ENCODE data around the gene GPR26.
A peak's percentile ranks its signal among the peaks of the same experiment; 100 is the strongest.

Gene GPR26

DNA sequence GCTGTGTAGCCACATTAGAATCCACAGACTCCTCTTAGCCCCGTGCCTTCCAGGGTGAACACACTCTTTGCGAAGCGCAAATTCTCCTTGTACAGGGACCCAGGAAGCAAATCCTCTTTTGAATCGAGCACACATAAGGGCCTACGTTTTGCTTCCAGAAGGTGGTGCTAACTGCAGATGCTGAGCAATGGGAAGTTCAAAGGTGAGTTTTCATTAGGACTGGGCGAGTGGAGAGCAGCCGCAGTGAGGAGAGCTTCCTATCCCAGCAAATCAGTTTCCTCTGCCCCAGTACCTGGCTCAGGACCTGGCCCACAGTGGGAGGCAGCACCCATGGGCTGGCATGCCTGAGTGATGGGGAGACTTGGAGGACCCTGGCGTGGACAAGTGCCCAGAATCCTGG is 23.5 kb upstream of the GPR26 start:
- TF ChIP-seq SPI1 (IDR thresholded peaks at IDR 0.05; ENCODE audit: low read depth, low read length) (no peak), TAF1 (IDR thresholded peaks at IDR 0.05; ENCODE audit: low read depth, low read length) (no peak), POLR2A (IDR thresholded peaks at IDR 0.05; ENCODE audit: low read depth, low read length) (no peak), POU2F2 (IDR thresholded peaks at IDR 0.05; ENCODE audit: low read depth, low read length) (no peak), PAX5 (IDR thresholded peaks at IDR 0.05; ENCODE audit: insufficient read depth, low read length, severe bottlenecking) (no peak), POLR2AphosphoS5 (IDR thresholded peaks at IDR 0.05; ENCODE audit: low read depth, low read length) (no peak)
- no peak for DNase-seq (ENCODE audit: insufficient read length, low spot score)
- no peak for FAIRE-seq

- FAIRE-seq (no peak), DNase-seq (ENCODE audit: insufficient read length, low spot score) (no peak)
- TF ChIP-seq TAF1 (IDR thresholded peaks at IDR 0.05; ENCODE audit: low read depth, low read length), result no peak
- TF ChIP-seq POLR2AphosphoS5 (IDR thresholded peaks at IDR 0.05; ENCODE audit: low read depth, low read length), result no peak
- no peak for TF ChIP-seq POU2F2 (IDR thresholded peaks at IDR 0.05; ENCODE audit: low read depth, low read length)
- no peak for TF ChIP-seq PAX5 (IDR thresholded peaks at IDR 0.05; ENCODE audit: insufficient read depth, low read length, severe bottlenecking)
- no peak for TF ChIP-seq POLR2A (IDR thresholded peaks at IDR 0.05; ENCODE audit: low read depth, low read length)
- TF ChIP-seq SPI1 (IDR thresholded peaks at IDR 0.05; ENCODE audit: low read depth, low read length), result no peak
These were observed 22.8 kb upstream of the GPR26 start for GRCh38 chr10:123643315-123643714.

GRCh38 chr10:123645016-123645415 is 21.1 kb upstream of the GPR26 start:
- FAIRE-seq (peak; percentile 47), DNase-seq (ENCODE audit: insufficient read length, low spot score) (no peak)
- TF ChIP-seq POLR2AphosphoS5 (IDR thresholded peaks at IDR 0.05; ENCODE audit: low read depth, low read length) (no peak), POU2F2 (IDR thresholded peaks at IDR 0.05; ENCODE audit: low read depth, low read length) (no peak), PAX5 (IDR thresholded peaks at IDR 0.05; ENCODE audit: insufficient read depth, low read length, severe bottlenecking) (no peak), SPI1 (IDR thresholded peaks at IDR 0.05; ENCODE audit: low read depth, low read length) (no peak), TAF1 (IDR thresholded peaks at IDR 0.05; ENCODE audit: low read depth, low read length) (no peak), POLR2A (IDR thresholded peaks at IDR 0.05; ENCODE audit: low read depth, low read length) (no peak)

- DNase-seq (ENCODE audit: insufficient read length, low spot score) (no peak), FAIRE-seq (no peak)
- TF ChIP-seq POLR2AphosphoS5 (IDR thresholded peaks at IDR 0.05; ENCODE audit: low read depth, low read length) (no peak), TAF1 (IDR thresholded peaks at IDR 0.05; ENCODE audit: low read depth, low read length) (no peak), POLR2A (IDR thresholded peaks at IDR 0.05; ENCODE audit: low read depth, low read length) (no peak), PAX5 (IDR thresholded peaks at IDR 0.05; ENCODE audit: insufficient read depth, low read length, severe bottlenecking) (no peak), SPI1 (IDR thresholded peaks at IDR 0.05; ENCODE audit: low read depth, low read length) (no peak), POU2F2 (IDR thresholded peaks at IDR 0.05; ENCODE audit: low read depth, low read length) (no peak)
These were observed 20.5 kb upstream of the GPR26 start for GRCh38 chr10:123645615-123646014.

DNA sequence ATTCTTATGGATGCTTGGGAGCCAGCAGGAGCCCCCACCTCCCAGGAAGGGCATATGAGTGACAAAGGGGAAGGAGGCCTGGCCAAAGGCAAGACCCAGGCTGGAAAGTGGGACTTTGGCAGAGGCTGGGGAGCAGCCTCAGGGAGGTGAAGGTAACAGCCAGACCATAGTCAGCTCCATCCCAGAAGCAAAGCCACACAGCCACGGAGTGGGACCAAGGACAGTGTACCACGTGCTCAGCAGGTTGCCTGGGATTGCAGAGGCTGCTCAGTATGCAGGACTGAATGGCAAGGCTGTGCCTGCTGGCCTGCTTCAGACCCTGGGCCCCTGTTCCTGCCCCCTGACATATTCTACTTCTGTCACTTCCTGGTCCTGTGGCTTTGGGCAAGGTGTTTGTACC is 17.6 kb upstream of the GPR26 start:
- no peak for FAIRE-seq
- DNase-seq (ENCODE audit: insufficient read length, low spot score), result no peak
- TF ChIP-seq POU2F2 (IDR thresholded peaks at IDR 0.05; ENCODE audit: low read depth, low read length) (no peak), PAX5 (IDR thresholded peaks at IDR 0.05; ENCODE audit: insufficient read depth, low read length, severe bottlenecking) (no peak), POLR2AphosphoS5 (IDR thresholded peaks at IDR 0.05; ENCODE audit: low read depth, low read length) (no peak), TAF1 (IDR thresholded peaks at IDR 0.05; ENCODE audit: low read depth, low read length) (no peak), POLR2A (IDR thresholded peaks at IDR 0.05; ENCODE audit: low read depth, low read length) (no peak), SPI1 (IDR thresholded peaks at IDR 0.05; ENCODE audit: low read depth, low read length) (no peak)

- TF ChIP-seq POLR2A (IDR thresholded peaks at IDR 0.05; ENCODE audit: low read depth, low read length), result no peak
- no peak for TF ChIP-seq POLR2AphosphoS5 (IDR thresholded peaks at IDR 0.05; ENCODE audit: low read depth, low read length)
- FAIRE-seq, result no peak
- no peak for DNase-seq (ENCODE audit: insufficient read length, low spot score)
These were observed 16.5 kb upstream of the GPR26 start for GRCh38 chr10:123649676-123650075.

DNA sequence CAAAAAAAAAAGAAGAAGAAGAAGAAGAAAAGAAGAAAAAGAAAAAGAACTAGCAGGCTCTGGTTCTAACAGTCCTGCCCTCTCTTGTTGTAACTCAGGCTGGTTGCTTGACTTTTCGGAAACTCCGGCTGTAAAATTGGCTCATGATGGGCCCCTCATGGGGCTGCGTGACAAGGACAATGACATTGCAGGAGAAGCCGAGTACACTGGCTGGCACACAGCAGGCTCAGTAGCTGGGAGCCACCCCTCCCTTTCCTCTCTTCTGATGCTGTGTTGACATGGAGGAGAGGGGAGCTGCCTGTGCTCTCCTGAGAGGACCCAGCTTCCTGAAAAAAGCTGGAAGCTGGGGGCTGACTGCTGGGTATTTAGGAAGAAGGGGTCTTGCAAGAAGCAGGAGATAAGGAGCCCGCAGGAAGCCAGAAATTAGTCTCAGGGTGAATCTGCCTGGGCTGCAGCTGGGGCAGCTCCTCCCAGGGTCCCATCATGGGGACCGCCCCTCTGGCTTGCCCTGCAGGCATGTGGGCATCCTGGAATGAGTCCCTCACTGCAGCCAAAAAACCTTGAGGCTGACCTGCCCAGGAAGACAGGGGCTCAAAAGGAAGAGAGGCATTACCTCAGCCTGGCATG is 14.6 kb upstream of the GPR26 start:
- DNase-seq (ENCODE audit: insufficient read length, low spot score), result no peak
- TF ChIP-seq PAX5 (IDR thresholded peaks at IDR 0.05; ENCODE audit: insufficient read depth, low read length, severe bottlenecking) (no peak), POLR2AphosphoS5 (IDR thresholded peaks at IDR 0.05; ENCODE audit: low read depth, low read length) (no peak), POU2F2 (IDR thresholded peaks at IDR 0.05; ENCODE audit: low read depth, low read length) (no peak), TAF1 (IDR thresholded peaks at IDR 0.05; ENCODE audit: low read depth, low read length) (no peak), POLR2A (IDR thresholded peaks at IDR 0.05; ENCODE audit: low read depth, low read length) (no peak), SPI1 (IDR thresholded peaks at IDR 0.05; ENCODE audit: low read depth, low read length) (no peak)
- FAIRE-seq, result no peak

DNA sequence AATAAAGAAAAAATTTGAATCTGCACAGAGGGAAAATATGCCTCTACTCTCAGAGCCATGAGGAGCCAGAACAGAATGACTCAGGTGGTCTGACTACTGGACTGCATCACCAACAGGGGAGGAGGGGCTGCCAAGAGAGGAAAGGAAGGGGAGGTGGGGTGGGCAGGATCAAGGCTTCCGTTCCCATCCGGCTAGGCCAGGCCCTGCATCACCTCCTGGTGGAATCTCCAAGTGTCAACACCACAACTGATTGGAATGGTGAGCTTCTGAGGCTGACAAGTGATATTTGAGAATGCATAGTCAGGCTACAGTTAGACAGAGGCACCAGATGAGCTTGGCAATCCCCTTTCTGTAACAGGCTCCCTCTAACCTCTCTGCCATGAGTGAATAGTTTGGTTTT is 10.4 kb upstream of the GPR26 start:
- no peak for TF ChIP-seq SPI1 (IDR thresholded peaks at IDR 0.05; ENCODE audit: low read depth, low read length)
- TF ChIP-seq POLR2A (IDR thresholded peaks at IDR 0.05; ENCODE audit: low read depth, low read length), result no peak
- no peak for TF ChIP-seq TAF1 (IDR thresholded peaks at IDR 0.05; ENCODE audit: low read depth, low read length)
- TF ChIP-seq POLR2AphosphoS5 (IDR thresholded peaks at IDR 0.05; ENCODE audit: low read depth, low read length), result no peak
- TF ChIP-seq PAX5 (IDR thresholded peaks at IDR 0.05; ENCODE audit: insufficient read depth, low read length, severe bottlenecking), result no peak
- no peak for TF ChIP-seq POU2F2 (IDR thresholded peaks at IDR 0.05; ENCODE audit: low read depth, low read length)
- DNase-seq (ENCODE audit: insufficient read length, low spot score) (no peak), FAIRE-seq (no peak)

DNA sequence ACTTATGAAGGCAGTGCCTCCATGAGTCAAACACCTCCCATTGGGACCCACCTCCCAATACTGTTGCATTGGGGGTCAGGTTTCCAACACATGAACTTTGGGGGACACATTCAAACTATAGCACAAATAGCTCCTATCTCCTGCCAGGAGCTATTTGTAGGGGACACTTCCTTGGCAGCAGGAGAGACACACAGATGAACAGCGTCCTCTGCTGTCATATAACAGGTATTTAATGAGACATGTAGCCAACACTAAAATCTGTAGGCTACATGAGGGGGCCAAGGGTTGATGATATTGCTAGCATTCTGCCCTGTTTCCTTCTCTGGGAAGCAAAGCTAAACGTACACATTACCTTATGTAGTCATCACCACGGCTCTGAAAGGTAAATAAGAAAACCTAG is 2.6 kb upstream of the GPR26 start:
- FAIRE-seq (no peak), DNase-seq (ENCODE audit: insufficient read length, low spot score) (no peak)
- TF ChIP-seq TAF1 (IDR thresholded peaks at IDR 0.05; ENCODE audit: low read depth, low read length) (no peak), POU2F2 (IDR thresholded peaks at IDR 0.05; ENCODE audit: low read depth, low read length) (no peak), POLR2AphosphoS5 (IDR thresholded peaks at IDR 0.05; ENCODE audit: low read depth, low read length) (no peak), SPI1 (IDR thresholded peaks at IDR 0.05; ENCODE audit: low read depth, low read length) (no peak), PAX5 (IDR thresholded peaks at IDR 0.05; ENCODE audit: insufficient read depth, low read length, severe bottlenecking) (no peak), POLR2A (IDR thresholded peaks at IDR 0.05; ENCODE audit: low read depth, low read length) (no peak)

Data from GM12891 (cell line).